CD4-positive, alpha-beta T cell treated with Interleukin-12 subunit alpha and Interleukin-12 subunit beta, for 1 hour (primary cell): Measurements from ENCODE around the gene TIMMDC1.
"Not testable (repeated sequence)": the region's sequence is repeated elsewhere in the genome, so short reads cannot be mapped to it uniquely, and the experiment has no call there.

Experiments used
- DNase-seq: peaks from one replicate; pipeline ENCODE4 v3.0.0-alpha.2; 2020

TIMMDC1 gene

DNA sequence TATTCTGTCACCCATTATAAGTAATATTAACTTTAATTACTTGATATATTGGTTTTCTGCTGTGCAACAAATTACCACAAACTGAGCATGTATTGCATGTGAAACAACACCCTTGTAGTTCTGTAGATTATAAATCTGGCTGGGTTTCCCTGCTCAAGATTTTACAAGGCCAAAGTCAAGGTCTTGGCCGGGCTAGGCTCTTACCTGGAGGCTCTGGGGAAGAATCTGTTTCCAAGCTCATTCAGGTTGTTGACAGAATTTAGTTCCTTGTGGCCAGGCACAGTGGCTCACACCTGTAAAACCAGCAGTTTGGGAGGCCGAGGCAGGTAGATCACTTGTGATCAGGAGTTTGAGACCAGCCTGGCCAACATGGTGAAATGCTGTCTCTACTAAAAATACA lies 16.3 kb downstream of the TIMMDC1 start:
- DNase-seq = no peak

DNA sequence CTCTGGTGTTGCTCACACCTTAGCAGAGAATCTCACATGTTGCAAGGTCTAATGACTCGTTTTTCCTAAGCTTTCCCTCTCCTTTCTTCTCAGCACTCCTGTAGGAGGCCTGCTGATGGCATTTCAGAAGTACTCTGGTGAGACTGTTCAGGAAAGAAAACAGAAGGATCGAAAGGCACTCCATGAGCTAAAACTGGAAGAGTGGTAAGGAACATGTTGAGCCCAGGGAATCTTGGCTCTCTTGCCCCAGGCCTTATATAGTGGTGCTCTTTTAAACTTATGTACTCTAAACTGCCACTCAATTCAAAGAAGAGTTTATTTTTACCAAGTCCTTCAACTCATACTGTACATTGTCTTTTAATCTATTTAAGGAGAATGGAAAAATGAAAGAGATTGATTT lies 18.8 kb downstream of the TIMMDC1 start:
- DNase-seq = no peak

DNA sequence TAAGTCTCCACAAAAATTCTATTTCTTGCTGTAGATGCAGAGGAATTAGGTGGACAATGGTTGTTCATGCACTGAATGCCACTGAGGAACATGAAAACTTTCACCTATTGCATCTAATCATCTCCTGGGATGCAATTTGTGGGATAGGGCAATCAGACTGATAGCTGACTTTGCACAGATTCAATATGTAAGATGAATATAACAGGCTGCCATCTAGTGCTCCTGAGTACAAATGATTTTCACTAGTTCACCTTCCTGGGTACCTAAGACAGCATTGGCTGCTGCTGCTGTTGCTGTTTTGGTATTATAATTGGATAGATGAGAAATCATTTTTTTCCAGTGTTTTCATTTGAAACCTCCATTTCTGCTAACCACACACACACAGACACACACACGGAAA lies 19.7 kb downstream of the TIMMDC1 start:
- no peak for DNase-seq

- DNase-seq = no peak
Measured at GRCh38 chr3:119524931-119525662, 26.8 kb downstream of the TIMMDC1 start.

- DNase-seq = no peak
Measured at GRCh38 chr3:119527714-119528113, 29.4 kb downstream of the TIMMDC1 start.

DNA sequence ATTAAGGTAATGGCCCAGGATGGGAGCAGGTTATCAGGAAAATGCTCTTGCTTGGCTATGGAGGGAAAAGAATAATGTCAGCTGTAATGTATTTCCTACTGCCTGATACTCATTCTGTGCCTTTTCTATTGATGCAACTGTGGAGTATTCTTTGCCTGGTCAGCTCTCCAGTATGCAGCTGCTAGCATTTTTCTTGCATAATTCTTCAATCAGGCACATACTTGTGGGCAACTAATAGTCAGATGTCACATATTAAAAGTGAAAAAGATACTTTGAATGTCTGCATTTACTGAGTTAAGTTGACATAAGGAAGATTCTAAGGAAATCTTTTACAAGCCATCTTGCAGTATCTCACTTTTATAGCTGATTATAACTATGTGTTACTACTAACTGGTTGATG lies 31.5 kb downstream of the TIMMDC1 start:
- DNase-seq = no peak

DNA sequence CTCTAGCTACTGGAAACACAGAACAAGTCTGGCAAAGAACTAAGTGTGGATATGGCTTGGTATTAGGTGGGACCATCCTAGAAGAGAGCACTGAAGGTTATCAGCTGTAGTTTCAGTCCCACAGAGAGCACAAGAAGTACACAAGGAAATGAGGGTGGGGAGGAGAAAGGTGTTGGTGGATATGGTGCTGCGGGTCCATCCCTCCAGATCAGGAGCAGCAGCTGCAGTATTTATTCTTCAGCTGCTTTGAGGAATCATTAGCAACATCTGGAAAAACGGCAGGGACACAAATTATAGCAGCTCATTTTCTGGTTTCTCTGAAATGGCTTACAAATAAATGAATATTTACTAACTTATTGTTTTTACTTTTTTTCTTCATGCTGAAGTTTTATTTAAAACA lies 32.1 kb downstream of the TIMMDC1 start:
- DNase-seq = no peak

- DNase-seq = no peak
Measured at GRCh38 chr3:119531151-119531550, 32.8 kb downstream of the TIMMDC1 start.

DNA sequence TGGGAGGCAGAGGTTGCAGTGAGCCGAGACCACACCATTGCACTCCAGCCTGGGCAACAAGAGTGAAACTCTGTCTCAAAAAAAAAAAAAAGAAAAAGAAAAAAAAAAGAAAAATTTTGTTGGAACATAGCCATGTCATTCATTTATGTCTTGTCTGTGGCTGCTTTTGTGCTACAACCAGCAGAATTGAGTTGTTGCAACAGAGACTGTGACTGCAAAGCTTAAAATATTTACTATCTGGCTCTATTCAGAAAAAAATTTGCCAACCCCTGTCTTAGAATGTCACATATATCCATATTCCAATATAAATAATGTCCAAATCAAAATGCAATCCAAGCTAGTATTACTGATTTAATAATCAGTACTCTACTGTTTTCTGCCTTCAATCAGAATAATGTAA lies 35.9 kb downstream of the TIMMDC1 start:
- no peak for DNase-seq

DNA sequence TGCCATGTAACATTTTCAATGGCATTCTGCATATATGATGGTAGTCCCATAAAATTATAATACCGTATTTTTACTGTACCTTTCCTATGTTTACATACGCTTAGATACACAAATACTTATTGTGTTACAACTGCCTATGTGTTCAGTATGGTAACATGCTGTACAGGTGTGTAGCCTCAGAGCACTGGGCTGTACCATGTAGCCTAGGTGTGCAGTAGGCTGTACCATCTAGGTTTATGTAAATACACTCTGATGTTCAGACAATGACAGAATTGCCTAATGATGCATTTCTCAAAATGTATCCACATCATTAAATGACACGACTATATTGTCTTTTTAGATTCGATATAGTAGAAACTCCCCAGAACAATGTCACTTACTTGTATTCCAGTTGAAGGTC lies 38.4 kb downstream of the TIMMDC1 start:
- no peak for DNase-seq

GRCh38 chr3:119538772-119539171 lies 40.4 kb downstream of the TIMMDC1 start:
- no peak for DNase-seq

DNA sequence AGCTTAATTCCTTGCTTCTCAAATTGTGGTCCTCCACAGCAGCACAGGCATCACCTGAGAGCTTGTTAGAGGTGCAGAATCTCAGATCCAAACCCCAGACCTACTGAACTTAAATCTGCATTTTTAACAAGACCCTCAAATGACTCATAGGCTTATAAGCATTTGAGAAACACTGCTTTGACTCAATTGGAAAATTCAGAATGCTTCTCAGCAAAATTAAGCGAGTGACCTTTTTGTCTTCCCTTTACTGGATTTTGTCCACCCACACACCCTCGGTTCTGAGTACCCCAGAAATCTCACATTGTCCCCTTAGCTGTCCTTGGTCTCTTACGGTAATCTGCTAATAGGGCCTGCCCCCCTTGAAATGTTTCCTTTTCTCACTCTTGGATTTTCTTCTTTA lies 43.2 kb downstream of the TIMMDC1 start:
- DNase-seq = no peak

- no peak for DNase-seq
Measured at GRCh38 chr3:119542168-119542767, 43.9 kb downstream of the TIMMDC1 start.

GRCh38 chr3:119543147-119543546 lies 44.8 kb downstream of the TIMMDC1 start:
- DNase-seq = no peak

GRCh38 chr3:119547227-119547626 lies 48.9 kb downstream of the TIMMDC1 start:
- DNase-seq = no peak

GRCh38 chr3:119548341-119548740 lies 50.0 kb downstream of the TIMMDC1 start:
- no peak for DNase-seq

DNA sequence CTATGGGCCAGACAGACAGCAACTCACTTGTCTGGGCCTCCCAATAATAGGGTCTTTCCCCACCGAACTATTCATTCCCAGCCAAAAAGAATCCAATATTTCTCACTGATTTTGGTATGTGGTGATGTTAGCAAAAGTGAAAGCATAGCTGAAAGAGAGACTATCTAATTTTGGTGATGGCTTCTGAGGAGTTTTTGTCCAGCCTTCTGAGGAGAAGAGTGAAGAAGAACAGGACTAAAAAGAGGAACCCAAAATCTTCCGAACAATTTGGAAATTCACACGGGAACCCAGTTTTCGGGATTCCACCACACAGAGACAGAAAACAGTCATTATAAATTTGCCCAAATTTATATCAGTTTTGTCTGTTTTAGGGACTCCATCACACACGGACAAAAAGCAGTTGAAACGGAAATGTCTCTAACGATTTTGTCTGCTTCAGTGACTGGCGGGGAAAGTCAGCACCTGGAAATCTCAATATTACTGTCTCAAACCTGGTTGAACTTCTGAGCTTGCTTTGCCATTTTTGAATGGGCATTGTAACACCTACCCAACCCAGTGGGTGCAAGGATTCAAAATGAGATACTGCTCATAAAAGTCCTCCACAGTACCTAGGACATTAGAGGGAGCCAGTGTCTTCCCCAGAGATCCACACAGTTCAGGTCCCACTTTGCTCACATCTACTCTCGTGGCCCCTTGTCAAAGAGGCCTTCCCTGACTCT lies 52.0 kb downstream of the TIMMDC1 start:
- no peak for DNase-seq

- no peak for DNase-seq
Measured at GRCh38 chr3:119551598-119551997, 53.3 kb downstream of the TIMMDC1 start.

GRCh38 chr3:119552928-119553327 lies 54.6 kb downstream of the TIMMDC1 start:
- DNase-seq = not testable (repeated sequence)

DNA sequence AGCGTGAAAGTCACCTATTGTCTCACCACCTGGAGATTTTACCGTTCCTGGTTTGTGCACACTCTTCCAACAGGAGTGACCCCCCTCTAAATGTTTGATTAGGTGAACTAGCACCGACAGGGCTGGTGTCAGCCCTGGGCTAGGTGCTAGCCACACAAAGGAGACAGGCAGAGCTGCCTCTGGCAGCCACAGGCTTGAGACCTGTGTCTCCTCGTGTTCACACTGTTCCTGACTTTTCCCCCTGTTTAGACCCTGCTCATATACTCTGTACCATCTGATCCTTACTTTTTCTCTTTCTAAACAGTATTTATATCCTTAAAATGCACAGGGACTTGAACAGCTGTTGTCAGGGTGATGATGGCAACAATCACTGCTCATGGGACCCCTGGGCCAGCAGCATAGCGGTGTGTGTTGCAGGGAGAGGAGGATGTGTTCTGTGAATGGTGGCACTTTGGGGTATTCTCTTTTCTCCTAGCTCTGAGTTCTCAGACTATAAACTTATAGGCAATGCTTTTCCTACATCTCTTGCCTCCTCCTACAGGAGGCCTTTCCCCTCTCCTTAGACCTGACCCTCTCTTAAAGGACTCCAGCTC lies 55.6 kb downstream of the TIMMDC1 start:
- DNase-seq = no peak

- DNase-seq = peak; percentile 13
Measured at GRCh38 chr3:119555309-119555735, 57.0 kb downstream of the TIMMDC1 start.

DNA sequence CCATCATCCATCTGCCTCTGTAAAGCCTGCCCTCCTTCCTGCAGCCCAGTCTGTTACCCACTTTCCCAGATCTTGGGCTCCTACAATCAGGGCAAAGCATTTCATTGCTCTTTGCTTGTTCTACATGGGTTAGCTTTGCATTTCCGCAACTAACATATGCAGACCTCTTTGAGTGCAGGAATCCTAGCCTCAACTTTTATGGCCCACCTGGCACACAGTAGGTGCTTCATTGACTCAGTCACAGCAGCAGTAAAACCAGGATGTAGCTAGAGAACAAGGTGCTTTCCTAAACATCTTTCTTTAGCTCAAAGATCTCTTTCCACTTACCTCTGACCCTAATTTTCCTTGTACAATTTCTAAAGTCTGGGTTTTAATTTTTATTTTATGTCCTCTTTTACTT lies 57.6 kb downstream of the TIMMDC1 start:
- no peak for DNase-seq

DNA sequence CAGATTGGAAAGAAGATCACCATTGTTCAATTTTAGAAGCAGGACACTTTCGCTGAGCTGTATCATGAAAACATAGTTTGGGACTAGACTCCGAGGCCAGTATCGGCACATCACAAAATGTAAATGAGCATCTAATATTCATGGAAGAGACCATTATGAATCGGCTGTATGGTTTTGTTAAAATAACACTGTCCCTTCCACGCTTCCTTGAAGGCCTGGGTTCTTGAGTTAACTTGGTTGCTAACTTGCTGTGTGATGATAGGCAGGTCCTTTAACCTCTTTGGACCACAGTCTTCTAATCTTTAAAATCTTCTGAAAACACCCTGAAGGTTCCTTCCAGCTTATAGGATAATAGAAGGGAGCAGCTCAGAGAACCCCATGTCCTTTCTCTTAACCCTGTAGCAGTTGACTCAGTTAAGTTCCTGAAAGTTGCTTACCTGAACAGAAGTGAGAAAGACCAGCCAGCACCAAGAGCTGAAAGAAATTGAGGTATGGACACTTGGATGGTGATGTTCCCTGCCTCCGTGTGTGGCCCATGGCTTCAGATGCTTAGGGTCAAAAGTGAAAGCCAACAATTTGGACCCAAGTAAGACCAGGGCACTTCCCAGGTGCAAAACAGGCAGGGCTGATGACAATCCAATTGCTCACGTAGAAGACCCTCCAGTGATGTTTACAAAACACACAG lies 59.0 kb downstream of the TIMMDC1 start:
- no peak for DNase-seq
